Neural cell (in vitro differentiated cells): Measurements from ENCODE around the gene TSPAN15. TPM values are rescaled to one million over a fixed set of nuclear protein-coding genes. Genes with fewer than 3 reads are reported as not detected.

Source experiments
- H2AFZ ChIP-seq: fragments of 200-600, 300-800 bp; sonication (generic), shearing (Covaris generic); 2 replicates; pipeline ENCODE4 v1.6.0; 2014; ENCODE audit warnings: low read depth, mild to moderate bottlenecking, antibody characterized with exemption, low read length, moderate library complexity
- H3F3A ChIP-seq: fragments of 200-600 bp; shearing (Covaris generic); 2 replicates; pipeline ENCODE4 v1.6.1; 2016; ENCODE audit warnings: mild to moderate bottlenecking, moderate library complexity, mixed read lengths, antibody characterized with exemption, low read length; ENCODE audit not compliant: insufficient read depth, poor library complexity, severe bottlenecking
- H3K27ac ChIP-seq: fragments of 200-600, 300-800 bp; sonication (generic), shearing (Covaris generic); 2 replicates; pipeline ENCODE4 v1.5.1; 2014; ENCODE audit warnings: mild to moderate bottlenecking, low read length, moderate library complexity
- H3K27me3 ChIP-seq: fragments of 300-800, 200-600 bp; sonication (generic), shearing (Covaris generic); 2 replicates; pipeline ENCODE4 v1.6.0; 2014; ENCODE audit warnings: mild to moderate bottlenecking, low read depth, low read length, moderate library complexity; ENCODE audit not compliant: insufficient read depth
- H3K36me3 ChIP-seq: fragments of 300-800, 200-600 bp; sonication (generic), shearing (Covaris generic); 2 replicates; pipeline ENCODE4 v1.5.1; 2014; ENCODE audit warnings: mild to moderate bottlenecking, antibody characterized with exemption, low read length, moderate library complexity; ENCODE audit not compliant: insufficient read depth
- H3K4me2 ChIP-seq: fragments of 300-800, 200-600 bp; sonication (generic), shearing (Covaris generic); 2 replicates; pipeline ENCODE4 v1.6.0; 2014; ENCODE audit warnings: mild to moderate bottlenecking, low read length
- H3K4me3 ChIP-seq: fragments of 300-800, 200-600 bp; sonication (generic), shearing (Covaris generic); 2 replicates; pipeline ENCODE4 v1.5.1; 2014; ENCODE audit warnings: mild to moderate bottlenecking, low read length, moderate library complexity
- H3K79me2 ChIP-seq: fragments of 200-600 bp; shearing (Covaris generic); replicated peaks from 2 replicates; pipeline ENCODE4 v1.6.0; 2014; ENCODE audit warnings: mild to moderate bottlenecking, low read length, moderate library complexity; ENCODE audit not compliant: insufficient read depth
- H3K9ac ChIP-seq: fragments of 300-800, 200-600 bp; sonication (generic), shearing (Covaris generic); 2 replicates; pipeline ENCODE4 v1.6.1; 2016; ENCODE audit warnings: mild to moderate bottlenecking, low read length, mixed read lengths
- H3K9me2 ChIP-seq: fragments of 200-600 bp; shearing (Covaris generic); 2 replicates; pipeline ENCODE4 v1.6.1; 2016; ENCODE audit warnings: mild to moderate bottlenecking, low read length, mixed read lengths; ENCODE audit not compliant: insufficient read depth
- H3K9me3 ChIP-seq: fragments of 200-600, 300-800 bp; sonication (generic), shearing (Covaris generic); 2 replicates; pipeline ENCODE4 v1.6.1; 2016; ENCODE audit warnings: mild to moderate bottlenecking, mixed run types, low read length, moderate library complexity, mixed read lengths
- H4K20me1 ChIP-seq: fragments of 200-600 bp; shearing (Covaris generic); 2 replicates; pipeline ENCODE4 v1.6.1; 2016; ENCODE audit warnings: mild to moderate bottlenecking, mixed run types; ENCODE audit not compliant: insufficient read depth
- CTCF ChIP-seq: fragments of 450-650 bp; IDR thresholded peaks from 2 replicates; pipeline ENCODE4 v1.5.1; 2014; ENCODE audit warnings: antibody characterized with exemption, mild to moderate bottlenecking, moderate library complexity; ENCODE audit not compliant: poor library complexity, severe bottlenecking
- EP300 ChIP-seq: fragments of 450-650 bp; conservative IDR thresholded peaks from 2 replicates; pipeline ENCODE4 v1.6.1; 2014; ENCODE audit warnings: antibody characterized with exemption, mild to moderate bottlenecking, moderate library complexity; ENCODE audit not compliant: poor library complexity, severe bottlenecking
- EZH2 ChIP-seq: fragments of 200-600, 300-800 bp; shearing (Covaris generic), sonication (generic); IDR thresholded peaks from 2 replicates; pipeline ENCODE4 v1.6.1; 2014; ENCODE audit warnings: antibody characterized with exemption, low read length, borderline replicate concordance, mild to moderate bottlenecking; ENCODE audit not compliant: insufficient read depth, poor library complexity, severe bottlenecking
- MXI1 ChIP-seq: fragments of 450-650 bp; conservative IDR thresholded peaks from 2 replicates; pipeline ENCODE4 v1.6.1; 2014; ENCODE audit warnings: antibody characterized with exemption, mild to moderate bottlenecking; ENCODE audit not compliant: poor library complexity, severe bottlenecking
- POLR2AphosphoS5 ChIP-seq: IDR thresholded peaks from 2 replicates; pipeline ENCODE4 v1.6.1; 2012
- RAD21 ChIP-seq: fragments of 450-650 bp; conservative IDR thresholded peaks from 2 replicates; pipeline ENCODE4 v1.6.1; 2014; ENCODE audit warnings: antibody characterized with exemption, mild to moderate bottlenecking, moderate library complexity
- REST ChIP-seq: IDR thresholded peaks from 2 replicates; pipeline ENCODE4 v1.6.1; 2012; ENCODE audit warnings: borderline replicate concordance
- SMC3 ChIP-seq: fragments of 450-650 bp; conservative IDR thresholded peaks from 2 replicates; pipeline ENCODE4 v1.6.1; 2014; ENCODE audit warnings: antibody characterized with exemption, mild to moderate bottlenecking, moderate library complexity; ENCODE audit not compliant: poor library complexity
- TAF1 ChIP-seq: IDR thresholded peaks from 2 replicates; pipeline ENCODE4 v1.6.1; 2012; ENCODE audit warnings: low read depth
- polyA plus RNA-seq: library from polyadenylated mRNA; depleted of rRNA; stranded (reverse); fragments of >200 nt; gene quantifications from 2 replicates; pipeline ENCODE4 v1.2.3, GENCODE V29; 2014

Gene TSPAN15
- polyA plus RNA-seq, 1 donor from 2014 or later, result 1.2 TPM

- Histone ChIP-seq H3K9me3 (no peaks in the 10 kb centered on the region), H3F3A (no peaks in the 10 kb centered on the region), H2AFZ (no peak overlapping the region), H4K20me1 (no peaks in the 10 kb centered on the region), H3K4me2 (no peak overlapping the region), H3K4me3 (no peak overlapping the region), H3K79me2 (no peaks in the 10 kb centered on the region), H3K9me2 (no peaks in the 10 kb centered on the region), H3K36me3 (no peaks in the 10 kb centered on the region), H3K27me3 (no peaks in the 10 kb centered on the region), H3K27ac (no peak overlapping the region), H3K9ac (no peak overlapping the region)
- TF ChIP-seq REST (no peak), RAD21 (no peak)
Measured at GRCh38 chr10:69425041-69425440, 26.2 kb upstream of the TSPAN15 start.

GRCh38 chr10:69425511-69426298, 25.6 kb upstream of the TSPAN15 start:
- Histone ChIP-seq H4K20me1 (no peaks in the 10 kb centered on the region), H3K79me2 (no peaks in the 10 kb centered on the region), H3K9me3 (no peaks in the 10 kb centered on the region), H3K4me3 (no peak overlapping the region), H3K9ac (no peak overlapping the region), H3K27ac (no peak overlapping the region), H3F3A (no peaks in the 10 kb centered on the region), H3K9me2 (no peaks in the 10 kb centered on the region), H3K4me2 (no peak overlapping the region), H2AFZ (no peak overlapping the region), H3K27me3 (no peaks in the 10 kb centered on the region), H3K36me3 (no peaks in the 10 kb centered on the region)
- TF ChIP-seq POLR2AphosphoS5 (no peak), CTCF (no peak)

- Histone ChIP-seq H2AFZ (no peak overlapping the region), H3K9ac (no peak overlapping the region), H4K20me1 (no peaks in the 10 kb centered on the region), H3K9me2 (no peaks in the 10 kb centered on the region), H3K9me3 (no peaks in the 10 kb centered on the region), H3K27me3 (no peaks in the 10 kb centered on the region), H3K4me2 (no peak overlapping the region), H3K27ac (no peak overlapping the region), H3K79me2 (no peaks in the 10 kb centered on the region), H3K36me3 (no peaks in the 10 kb centered on the region), H3K4me3 (no peak overlapping the region), H3F3A (no peaks in the 10 kb centered on the region)
- TF ChIP-seq EZH2 (no peak), REST (no peak), EP300 (no peak), RAD21 (no peak), POLR2AphosphoS5 (no peak), MXI1 (no peak), TAF1 (no peak), CTCF (no peak), SMC3 (no peak)
Measured at GRCh38 chr10:69426376-69426727, 24.9 kb upstream of the TSPAN15 start.
